GM21526 (cell line): ENCODE results near the gene ATG13.
"Not testable (repeated sequence)": the region's sequence is repeated elsewhere in the genome, so short reads cannot be mapped to it uniquely, and the experiment has no call there.

Experiments
- ATAC-seq: cut with Tn5 transposase; IDR thresholded peaks from one replicate; pipeline ENCODE4 v1.9.1; 2021; ENCODE audit warnings: moderate library complexity; ENCODE audit not compliant: unreplicated experiment, low FRiP score

ATG13 gene

GRCh38 chr11:46642627-46643335, 25.4 kb downstream of the ATG13 start:
- no peak for ATAC-seq

DNA sequence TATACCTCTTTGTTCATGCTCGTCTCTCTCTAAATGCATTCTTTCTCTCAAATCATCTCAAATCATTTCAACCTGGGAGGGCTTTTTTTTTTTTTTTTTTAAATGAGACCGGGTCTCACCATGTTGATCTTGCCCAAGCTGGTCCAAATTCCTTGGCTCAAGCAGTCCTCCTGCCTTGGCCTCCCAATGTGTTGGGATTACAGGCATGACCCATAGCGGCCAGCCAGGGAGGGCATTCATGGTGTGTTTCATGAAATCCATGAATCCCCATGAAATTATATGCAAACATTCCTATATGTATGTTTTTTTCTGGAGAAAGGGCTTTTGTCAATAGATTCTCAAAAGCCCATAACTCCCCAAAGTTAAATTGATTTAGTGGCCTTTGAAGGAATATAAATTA, 26.2 kb downstream of the ATG13 start:
- no peak for ATAC-seq

- ATAC-seq: no peak
These were observed 26.6 kb downstream of the ATG13 start for GRCh38 chr11:46643986-46644385.

DNA sequence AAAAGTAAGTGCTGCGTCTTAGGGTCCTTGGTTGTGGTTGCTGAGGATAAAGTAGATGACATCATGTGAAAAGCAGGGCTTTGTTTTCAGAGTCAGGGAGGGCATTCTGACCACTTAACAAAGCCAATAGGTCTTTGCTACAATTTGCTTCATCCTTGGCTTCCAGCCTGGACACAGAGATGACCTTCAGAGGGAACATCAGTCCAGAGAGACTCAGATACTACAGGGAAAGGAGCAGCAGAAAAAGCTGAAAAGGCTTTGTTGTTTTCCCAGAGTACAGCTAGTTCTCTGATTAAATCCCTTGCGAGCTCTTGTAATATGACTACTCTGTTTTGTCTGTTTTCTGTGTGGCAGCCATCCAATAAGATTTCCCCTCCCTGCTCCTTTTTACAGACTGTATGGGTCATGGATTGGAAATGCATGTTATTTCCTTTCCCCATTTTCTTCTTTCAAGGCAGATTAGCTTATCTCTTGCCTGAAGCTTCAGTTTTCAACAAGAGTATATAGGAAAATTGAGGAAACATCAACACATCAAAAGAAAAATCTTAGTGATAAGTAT, 31.9 kb downstream of the ATG13 start:
- no peak for ATAC-seq

DNA sequence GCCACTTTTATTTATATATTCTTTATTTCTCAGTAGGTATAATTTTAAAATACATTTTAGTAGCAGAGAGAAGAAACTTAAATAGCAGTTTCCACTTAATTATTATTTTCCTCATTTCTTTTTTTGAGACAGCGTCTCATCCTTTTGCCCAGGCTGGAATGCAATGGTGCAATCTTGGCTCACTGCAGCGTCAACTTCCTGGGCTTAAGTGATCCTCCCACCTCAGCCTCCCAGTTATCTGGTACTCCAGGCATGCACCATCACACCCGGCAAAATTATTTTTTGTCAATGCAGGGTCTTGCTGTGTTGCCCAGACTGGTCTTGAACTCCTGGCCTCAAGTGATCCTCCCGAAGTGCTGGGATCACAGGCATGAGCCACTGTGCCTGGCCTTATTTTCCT, 38.3 kb downstream of the ATG13 start:
- ATAC-seq: no peak

- ATAC-seq: no peak
These were observed 39.8 kb downstream of the ATG13 start for GRCh38 chr11:46657186-46657585.

GRCh38 chr11:46658259-46658658, 40.9 kb downstream of the ATG13 start:
- ATAC-seq: no peak

DNA sequence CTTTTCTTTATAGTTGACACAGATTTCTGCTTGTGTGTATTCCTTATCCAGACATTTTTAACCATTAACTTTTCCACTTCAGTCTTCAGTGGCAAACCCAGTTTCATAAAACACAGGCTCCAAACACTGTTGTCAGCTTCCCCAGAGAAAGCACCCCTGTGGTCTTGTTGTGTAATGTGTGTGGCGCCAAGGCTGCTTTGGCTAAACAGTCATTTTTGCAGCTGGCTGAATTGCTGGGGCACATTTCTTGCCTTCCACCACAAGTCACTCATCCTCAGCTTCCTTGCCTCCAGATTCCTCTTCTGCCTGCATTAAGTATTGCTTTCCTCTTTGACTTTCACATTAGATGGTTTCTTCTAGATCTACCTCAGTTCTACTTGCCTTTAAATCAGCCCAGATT, 42.6 kb downstream of the ATG13 start:
- ATAC-seq: no peak

GRCh38 chr11:46661836-46662235, 44.5 kb downstream of the ATG13 start:
- no peak for ATAC-seq

- ATAC-seq: no peak
These were observed 45.0 kb downstream of the ATG13 start for GRCh38 chr11:46662366-46662765.

DNA sequence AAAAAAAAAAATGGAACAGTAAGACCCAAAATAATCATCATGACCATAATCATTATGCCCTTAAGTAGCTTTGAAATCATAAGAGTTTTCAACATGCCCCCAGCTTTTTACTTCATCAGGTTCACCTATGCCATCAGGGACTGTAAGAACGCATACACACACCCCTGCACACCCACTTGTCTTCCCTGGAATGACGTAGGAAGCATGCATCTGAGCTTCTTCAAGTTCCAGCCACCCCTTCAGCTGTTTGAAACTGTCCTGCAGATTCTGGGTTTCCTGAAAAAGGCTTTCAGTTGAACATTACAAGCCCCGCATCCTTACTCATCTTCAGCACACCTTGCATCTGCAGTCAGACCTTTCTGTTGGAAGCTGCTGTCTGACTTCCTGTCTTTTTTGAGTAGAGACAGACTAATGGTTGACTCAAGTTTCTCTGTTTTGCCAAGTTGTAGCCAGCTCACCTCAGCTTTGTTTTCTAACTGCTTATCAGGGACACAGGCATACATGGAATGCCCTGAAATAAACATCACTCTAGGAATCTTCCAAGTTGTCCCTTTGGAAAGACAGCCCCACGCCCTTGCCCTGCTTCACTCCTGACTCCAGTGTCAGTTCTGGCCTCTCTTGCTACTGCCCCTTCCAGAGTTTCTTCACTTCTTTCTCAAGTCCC, 46.1 kb downstream of the ATG13 start:
- no peak for ATAC-seq

GRCh38 chr11:46664612-46665011, 47.3 kb downstream of the ATG13 start:
- ATAC-seq: no peak

GRCh38 chr11:46665356-46665755, 48.0 kb downstream of the ATG13 start:
- no peak for ATAC-seq

- ATAC-seq: no peak
These were observed 49.2 kb downstream of the ATG13 start for GRCh38 chr11:46666516-46666915.

GRCh38 chr11:46667043-46667481, 49.7 kb downstream of the ATG13 start:
- no peak for ATAC-seq

DNA sequence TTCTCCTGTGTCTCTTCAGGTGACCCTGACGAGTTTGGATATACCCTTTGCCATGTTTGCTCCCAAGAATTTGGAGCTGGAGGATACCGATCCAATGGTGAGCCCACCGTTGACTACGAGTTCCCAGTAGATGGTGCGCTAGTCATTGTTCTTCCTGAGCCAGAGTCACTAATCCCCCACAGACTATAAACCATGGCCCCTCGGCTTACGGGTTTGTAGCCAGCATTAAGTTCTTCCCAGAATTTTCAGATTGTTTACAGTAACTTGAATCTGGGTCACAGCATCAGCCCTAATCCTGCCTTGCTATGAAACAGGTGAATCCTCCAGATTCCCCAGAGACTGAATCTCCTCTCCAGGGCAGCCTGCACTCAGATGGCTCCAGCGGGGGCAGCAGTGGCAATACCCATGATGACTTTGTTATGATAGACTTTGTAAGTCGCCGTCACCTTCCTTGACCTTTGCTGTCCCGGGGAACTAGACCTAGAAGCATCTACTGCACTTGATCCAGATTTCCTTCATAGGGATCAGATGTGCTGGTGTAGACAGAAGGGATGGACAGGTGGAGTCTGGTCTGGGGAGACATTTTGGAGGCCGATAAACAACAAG, 51.2 kb downstream of the ATG13 start:
- ATAC-seq: no peak

DNA sequence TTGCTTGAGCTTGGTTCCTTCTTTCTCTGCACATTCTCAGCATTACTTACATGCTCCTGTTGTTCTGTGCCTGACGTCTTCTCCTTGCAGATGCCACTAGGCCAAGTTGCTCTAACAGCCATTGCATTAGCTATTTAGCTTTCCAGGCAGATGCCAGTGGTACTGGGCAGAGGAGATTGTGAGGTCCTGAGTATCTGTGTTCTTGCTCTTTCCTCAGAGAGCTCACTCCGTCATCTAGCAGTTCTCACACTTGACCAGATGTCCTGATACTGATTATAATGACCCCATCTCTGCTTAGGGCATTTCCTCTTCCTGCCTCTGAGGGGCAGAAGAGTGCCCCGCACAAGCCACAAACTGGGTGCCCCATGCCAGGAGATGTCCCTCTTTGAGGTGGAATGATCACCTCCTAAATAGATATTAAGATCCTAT, 52.4 kb downstream of the ATG13 start:
- no peak for ATAC-seq

- not testable (repeated sequence) for ATAC-seq
These were observed 53.2 kb downstream of the ATG13 start for GRCh38 chr11:46670521-46670920.

DNA sequence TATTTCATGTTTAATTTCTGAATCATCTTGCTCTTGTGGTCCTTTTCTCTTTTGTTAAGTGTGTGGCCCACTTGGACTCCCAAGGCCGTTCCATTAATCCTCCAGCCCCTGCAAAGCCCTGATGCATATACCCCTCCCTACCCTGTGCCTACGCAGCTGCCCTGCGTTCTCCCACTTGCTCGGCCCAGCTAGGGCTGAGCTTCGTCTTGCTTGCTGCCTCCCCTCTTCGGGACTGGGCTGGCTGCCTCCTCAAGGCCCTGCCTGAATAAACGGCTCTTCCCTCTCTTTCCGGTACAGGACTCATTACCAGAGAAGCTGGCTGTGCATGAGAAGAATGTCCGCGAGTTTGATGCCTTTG, 54.6 kb downstream of the ATG13 start:
- ATAC-seq: no peak

GRCh38 chr11:46672381-46672839, 55.1 kb downstream of the ATG13 start:
- no peak for ATAC-seq

DNA sequence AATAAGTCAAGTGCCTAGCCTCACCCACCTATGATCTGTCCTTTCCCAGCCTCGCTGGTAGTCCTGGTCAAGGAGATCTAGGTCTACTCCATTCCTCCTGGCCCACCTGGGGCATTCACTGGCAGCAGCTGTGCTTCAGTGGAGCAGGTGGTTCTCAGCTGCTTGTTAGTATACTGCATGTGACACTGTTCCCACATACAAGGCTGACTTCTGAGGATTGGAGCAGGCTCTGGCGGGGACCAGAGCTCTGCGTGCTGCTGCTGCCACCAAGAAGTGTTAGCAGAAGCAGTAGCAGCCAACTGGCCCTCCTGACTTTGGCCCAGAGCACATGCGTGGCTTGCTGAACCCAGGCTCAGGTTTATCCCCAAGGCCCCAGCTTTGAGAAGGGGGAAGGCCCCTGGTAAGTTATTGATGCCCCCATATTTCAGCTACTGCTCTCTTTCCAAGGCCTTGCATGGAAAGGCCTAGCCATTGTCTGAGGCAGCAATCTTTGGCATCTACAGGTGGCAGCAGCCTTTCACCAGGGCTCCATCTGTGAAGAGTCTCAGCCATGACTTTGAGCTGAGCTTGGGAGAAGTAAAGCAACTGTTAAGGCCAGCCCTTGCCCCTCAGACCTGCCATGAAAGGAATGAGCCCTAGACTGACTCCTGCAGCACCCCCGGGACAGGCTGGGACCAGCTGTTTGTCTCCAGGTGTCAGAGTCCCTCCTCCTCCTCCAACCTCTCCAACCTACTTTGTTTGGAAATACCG, 56.5 kb downstream of the ATG13 start:
- ATAC-seq: no peak
